H7 (cell line): ENCODE results near the gene WDR20. TPM values are rescaled to one million over a fixed set of nuclear protein-coding genes. Genes with fewer than 3 reads are reported as not detected.

ENCODE experiments used
- DNase-seq: peaks from one replicate; pipeline ENCODE4 v3.0.0; 2012
- H3K27me3 ChIP-seq: 2 replicates; pipeline ENCODE4 v1.6.0; 2011; ENCODE audit warnings: mild to moderate bottlenecking, low read length; ENCODE audit not compliant: control insufficient read depth, insufficient read depth
- H3K36me3 ChIP-seq: replicated peaks from 2 replicates; pipeline ENCODE4 v1.5.1; 2011; ENCODE audit warnings: low read length; ENCODE audit not compliant: control insufficient read depth, insufficient read depth
- H3K4me3 ChIP-seq: 2 replicates; pipeline ENCODE4 v1.5.1; 2011; ENCODE audit warnings: low read depth, mild to moderate bottlenecking, control low read depth, low read length, moderate library complexity; ENCODE audit not compliant: insufficient read depth
- total RNA-seq: library from RNA; depleted of rRNA; stranded (reverse); fragments of >200 nt; shearing (Covaris generic); gene quantifications from 2 replicates; pipeline ENCODE4 v1.2.3, GENCODE V29; 2014

The WDR20 gene
- total RNA-seq, 1 experiment from 2014 or later, result 14.7 TPM

DNA sequence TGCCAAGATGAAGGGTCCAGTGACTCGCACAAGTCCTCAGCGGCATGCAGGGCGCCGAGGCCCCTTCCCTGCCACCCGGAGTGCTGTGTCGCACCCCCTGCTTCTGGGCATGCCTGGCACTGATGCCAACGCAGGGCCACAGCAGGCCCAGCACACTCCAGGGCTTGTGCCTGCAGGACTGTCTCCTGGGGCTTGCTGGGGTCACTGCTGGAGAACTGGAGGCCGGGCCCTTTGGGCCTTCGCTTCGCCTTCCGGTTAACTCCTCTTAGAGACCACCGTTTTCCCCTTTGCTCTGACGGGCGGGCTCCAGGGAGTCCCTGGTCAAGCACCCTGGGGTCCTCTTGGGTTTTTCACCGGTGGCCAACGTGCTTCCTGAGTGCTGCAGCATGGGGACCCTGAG, 79.6 kb downstream of the WDR20 start:
- Histone ChIP-seq H3K4me3 (no peak overlapping the region), H3K27me3 (no peaks in the 10 kb centered on the region), H3K36me3 (no peaks in the 10 kb centered on the region; the same call in none of the 2 replicates)
- no peak for DNase-seq

DNA sequence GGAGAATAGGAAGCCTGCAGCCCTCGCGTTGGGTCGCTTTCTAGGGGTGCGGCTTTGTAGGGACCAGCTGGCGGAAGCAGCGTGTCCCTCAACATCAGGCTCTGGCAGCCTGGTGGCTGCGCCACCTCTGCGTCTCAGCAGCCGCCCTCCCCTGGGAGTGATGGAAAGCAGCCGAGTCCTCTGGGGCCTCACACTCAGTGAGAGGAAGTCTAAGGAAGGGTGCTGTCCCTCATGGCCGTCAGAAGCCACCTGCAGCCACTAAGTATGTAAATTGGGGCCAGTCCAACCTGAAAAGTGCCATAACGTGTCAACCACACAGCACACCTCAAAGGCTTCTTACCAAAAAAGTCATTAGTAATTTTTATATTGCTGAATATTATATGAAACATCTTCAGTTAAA, 80.3 kb downstream of the WDR20 start:
- Histone ChIP-seq H3K27me3 (no peaks in the 10 kb centered on the region), H3K4me3 (no peak overlapping the region), H3K36me3 (no peaks in the 10 kb centered on the region; the same call in none of the 2 replicates)
- peak; percentile 40 for DNase-seq

DNA sequence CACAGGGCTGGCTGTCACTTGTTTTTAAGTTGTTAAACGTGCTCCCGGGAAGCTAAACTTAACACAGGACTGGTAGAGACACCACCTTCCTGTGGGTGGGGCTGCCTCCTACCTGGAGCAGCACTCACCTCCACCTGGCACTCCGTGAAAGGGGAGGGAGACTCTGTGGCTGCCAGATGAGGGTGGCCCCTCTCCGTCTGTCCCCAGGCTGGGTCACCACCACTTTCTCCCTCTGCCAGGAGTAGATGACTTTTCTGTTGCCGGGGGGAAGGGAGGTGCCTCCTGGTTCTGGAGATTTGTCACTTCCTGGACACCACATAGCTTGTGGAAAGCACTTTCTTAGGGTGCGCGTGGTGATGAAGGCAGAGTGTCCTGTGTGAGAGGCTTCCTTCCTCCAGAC, 81.3 kb downstream of the WDR20 start:
- H3K36me3 ChIP-seq, result no peaks in the 10 kb centered on the region; the same call in none of the 2 replicates
- no peak overlapping the region for H3K4me3 ChIP-seq
- DNase-seq, result peak; percentile 77
- H3K27me3 ChIP-seq, result no peaks in the 10 kb centered on the region

DNA sequence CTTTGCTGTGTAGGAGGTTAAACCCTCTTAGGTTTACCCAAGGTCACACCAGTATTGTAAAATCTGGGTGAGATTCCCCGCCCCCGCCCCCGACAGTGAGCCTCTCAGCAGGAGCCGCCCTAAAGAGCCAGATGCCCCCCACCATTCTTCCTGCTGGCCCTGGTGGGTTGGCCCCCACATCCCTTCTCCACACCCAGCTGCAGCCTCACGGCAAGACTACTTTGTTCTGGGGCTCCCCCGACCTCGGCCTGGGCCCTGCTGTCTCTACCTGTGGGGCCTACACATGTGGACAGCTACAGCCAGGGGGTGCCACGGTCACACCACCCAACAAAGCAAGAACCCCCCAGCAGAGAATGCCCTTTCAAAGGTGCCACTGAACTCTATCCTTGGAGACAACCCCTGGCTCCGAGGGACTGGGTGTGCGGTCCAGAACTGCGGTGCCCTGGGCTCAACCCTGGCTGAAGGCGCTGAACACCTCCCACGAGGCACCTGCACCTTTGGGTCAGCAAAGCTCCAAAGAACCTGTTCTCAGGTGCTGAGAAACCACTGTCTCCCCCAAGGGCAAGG, 82.4 kb downstream of the WDR20 start:
- Histone ChIP-seq H3K27me3 (no peaks in the 10 kb centered on the region), H3K36me3 (no peaks in the 10 kb centered on the region; the same call in none of the 2 replicates), H3K4me3 (no peak overlapping the region)
- peak; percentile 54 for DNase-seq

DNA sequence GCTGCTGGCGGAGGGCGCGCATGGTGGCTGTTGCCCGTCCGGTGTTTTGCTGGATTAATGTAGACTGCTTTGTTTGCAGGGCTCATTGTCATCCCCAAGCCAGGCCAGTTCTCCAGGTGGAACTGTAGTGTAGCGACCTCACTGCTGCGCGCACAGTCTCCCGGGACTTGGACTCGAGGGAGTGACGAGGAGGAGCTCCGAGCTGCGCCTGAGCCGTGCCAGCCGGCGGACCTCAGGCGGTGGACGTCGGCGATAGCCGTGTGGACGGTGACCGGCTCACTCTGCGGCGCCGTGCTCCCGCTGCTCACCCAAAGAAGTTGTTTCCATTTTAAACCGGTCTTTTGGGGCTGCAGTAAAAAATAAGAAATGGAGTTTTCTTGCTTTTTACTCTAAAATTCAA, 83.1 kb downstream of the WDR20 start:
- Histone ChIP-seq H3K27me3 (no peaks in the 10 kb centered on the region), H3K36me3 (no peaks in the 10 kb centered on the region; the same call in none of the 2 replicates), H3K4me3 (no peak overlapping the region)
- peak; percentile 45 for DNase-seq

DNA sequence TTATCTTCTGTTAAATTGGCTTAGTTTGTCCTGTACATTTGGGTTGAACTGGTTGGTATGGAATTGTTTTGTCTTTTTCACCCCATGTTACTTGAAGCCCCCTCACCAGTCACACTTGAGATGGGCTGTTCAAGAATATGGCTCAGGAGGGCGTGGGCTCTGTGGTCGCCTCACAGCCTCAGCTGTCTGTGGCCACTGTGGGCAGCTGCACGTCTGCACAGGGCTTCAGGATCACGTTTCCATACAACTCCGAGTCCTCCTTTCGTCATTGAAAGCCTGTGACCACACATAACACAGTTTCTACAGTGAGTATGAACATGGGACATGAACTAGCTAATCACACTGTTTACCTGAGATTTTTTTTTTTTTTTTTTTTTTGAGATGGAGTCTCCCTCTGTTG, 84.0 kb downstream of the WDR20 start:
- H3K27me3 ChIP-seq, result no peaks in the 10 kb centered on the region
- H3K36me3 ChIP-seq, result no peaks in the 10 kb centered on the region; the same call in none of the 2 replicates
- peak; percentile 24 for DNase-seq

DNA sequence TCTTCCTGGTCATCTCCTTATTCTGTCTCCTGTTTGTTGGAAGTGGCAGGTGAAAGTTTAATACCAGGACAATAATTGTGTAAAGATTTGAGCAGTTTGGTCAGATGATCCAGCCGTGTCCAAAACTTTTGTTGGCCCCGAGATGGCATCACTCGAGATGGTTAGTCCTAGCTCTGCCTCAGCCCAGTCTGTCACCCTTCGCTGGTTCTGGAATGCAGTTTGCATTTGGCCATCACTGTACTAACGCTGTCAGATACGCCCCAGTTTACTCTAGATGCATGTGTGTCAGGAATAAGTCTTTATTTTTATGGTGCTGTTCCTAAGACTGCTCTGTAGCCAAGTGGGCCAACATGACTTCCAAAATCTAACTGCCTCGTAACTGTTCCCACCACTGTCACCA, 85.7 kb downstream of the WDR20 start:
- no peaks in the 10 kb centered on the region for H3K27me3 ChIP-seq
- peak; percentile 18 for DNase-seq

More for the DNA sequence above, 84.0 kb downstream of the WDR20 start:
- no peak overlapping the region for H3K4me3 ChIP-seq

DNA sequence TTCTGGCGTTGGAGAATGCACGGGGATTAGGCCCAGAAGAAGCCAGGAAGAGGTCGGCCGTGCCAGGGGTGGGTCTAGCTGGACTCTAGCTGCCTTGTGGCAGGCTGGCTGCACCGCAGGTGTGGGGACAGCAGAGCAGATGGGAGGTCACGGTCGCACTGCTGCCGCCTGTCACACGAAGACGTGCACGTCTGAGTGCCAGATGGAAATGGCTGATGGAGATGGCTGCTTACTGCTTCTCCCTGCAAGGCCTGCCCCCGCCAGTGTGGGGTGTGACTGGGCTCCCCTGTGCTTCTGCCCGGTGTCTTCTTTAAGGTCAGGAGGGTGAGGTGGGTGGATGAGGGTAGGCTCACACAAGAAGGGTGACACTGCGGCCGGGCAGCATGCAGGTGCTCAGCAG, 86.2 kb downstream of the WDR20 start:
- no peaks in the 10 kb centered on the region for H3K27me3 ChIP-seq
- no peaks in the 10 kb centered on the region; the same call in 1 of the 2 replicates for H3K36me3 ChIP-seq
- H3K4me3 ChIP-seq, result no peak overlapping the region
- DNase-seq, result peak; percentile 64

More for the DNA sequence above, 85.7 kb downstream of the WDR20 start:
- no peak overlapping the region for H3K4me3 ChIP-seq
- no peaks in the 10 kb centered on the region; the same call in 1 of the 2 replicates for H3K36me3 ChIP-seq

DNA sequence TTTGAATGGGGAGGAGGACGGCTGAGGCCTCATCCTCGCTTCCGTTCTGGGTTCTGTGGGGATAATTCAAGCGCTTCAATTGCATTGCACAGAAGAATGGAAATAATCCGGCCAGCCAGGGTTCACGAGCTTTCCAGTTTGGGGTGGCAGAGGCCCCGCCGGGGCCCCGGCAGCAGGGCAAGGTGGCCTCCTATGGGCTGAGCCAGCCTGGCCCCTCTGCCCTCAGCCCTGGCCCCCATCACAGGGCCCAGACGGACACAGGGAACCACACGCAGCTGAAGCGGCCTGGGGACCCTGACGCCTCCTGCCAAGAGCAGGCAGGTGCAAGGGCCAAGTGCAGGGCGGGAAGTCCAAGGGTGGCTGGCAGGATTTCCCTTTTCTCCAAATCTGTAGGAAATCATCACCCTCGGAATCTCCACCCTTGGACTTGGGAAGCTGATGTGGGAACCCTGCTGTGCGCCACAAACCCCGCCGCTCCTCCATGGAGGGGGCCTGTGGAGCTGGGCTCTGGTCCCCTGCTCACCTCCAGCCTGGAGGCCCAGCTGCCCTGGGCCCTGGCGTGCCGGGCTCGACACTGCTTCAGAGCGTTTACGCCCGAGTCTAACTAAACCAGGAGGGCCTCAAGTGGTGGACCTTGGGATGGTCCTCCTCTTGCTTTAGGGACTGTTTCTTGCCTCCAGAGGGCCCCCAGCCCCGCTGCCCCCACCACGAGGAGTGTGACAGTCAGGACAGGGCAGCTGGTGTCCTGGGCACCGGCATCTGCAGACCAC, 86.8 kb downstream of the WDR20 start:
- peak; percentile 82 for DNase-seq
- no peaks in the 10 kb centered on the region for H3K27me3 ChIP-seq
- no peak overlapping the region for H3K4me3 ChIP-seq
- H3K36me3 ChIP-seq, result no peaks in the 10 kb centered on the region; the same call in 1 of the 2 replicates

DNA sequence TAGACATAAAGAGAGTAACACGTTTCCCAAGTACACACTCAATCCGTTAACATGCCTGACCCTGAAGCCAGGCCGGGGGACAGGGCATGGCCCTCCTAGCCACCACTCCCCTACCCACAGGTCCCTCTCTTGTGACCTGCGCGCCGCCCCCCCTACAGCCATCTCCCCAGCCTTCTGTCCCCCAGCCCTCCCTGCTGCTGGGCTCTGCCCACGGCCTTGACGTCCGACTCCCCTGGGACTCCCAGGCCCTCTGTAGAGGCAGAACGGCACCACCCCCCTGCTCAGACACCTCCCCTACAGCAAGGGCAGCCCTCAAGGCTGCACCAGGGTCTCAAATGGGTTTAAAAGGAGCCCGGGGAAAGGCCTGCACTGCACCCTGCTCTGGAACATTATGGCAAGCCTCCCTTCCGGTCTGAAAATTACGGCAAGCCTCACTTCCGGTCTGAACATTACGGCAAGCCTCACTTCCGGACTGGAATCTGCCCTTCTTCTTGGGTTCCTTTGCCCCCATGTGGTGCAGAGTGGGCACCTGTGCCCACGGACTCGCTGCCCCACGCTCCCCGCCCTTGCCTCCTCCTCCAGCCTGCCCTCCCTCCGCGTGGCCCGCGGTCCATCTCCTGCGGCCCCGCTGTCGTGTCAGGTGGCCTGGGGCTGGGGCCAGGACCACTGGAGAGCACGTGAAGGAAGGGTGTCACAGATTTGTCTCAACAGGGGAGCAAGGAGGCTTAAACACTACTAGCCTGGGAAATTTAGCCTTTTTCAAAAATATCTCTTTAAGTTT, 87.7 kb downstream of the WDR20 start:
- H3K4me3 ChIP-seq, result no peak overlapping the region
- H3K36me3 ChIP-seq, result no peaks in the 10 kb centered on the region; the same call in 1 of the 2 replicates
- peak; percentile 69 for DNase-seq
- H3K27me3 ChIP-seq, result no peaks in the 10 kb centered on the region

DNA sequence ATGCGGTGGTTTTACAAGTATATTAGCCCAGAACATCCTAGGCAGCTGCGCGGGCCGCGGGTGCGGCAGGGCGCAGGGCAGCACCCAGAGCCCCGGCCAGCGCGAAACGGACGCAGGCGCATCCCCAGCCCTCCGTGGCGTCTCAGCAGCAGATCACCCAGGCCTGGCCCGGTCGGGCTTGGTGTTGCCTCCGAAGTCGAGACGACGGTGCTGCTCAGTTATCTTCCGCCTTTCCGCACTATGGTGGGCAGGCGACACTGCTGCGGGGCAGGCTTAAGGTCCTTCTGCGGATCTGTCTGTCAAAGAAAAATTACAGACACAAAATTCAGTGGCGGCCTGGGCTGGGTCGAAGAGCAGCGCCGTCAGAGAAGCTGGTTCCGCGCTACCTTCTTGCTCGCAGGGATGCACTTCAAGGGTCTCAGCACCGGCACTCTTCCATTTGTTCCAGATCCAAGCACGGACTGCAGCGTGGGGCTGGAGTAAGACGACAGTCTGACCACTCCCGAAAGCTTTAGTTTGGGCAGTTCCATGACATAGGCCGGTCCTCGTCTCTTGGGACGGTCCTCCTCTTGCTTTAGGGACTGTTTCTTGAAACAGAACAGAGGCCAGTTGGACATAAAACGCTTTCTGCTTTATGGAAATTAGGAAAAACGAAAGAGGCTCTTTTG, 89.5 kb downstream of the WDR20 start:
- Histone ChIP-seq H3K4me3 (no peak overlapping the region), H3K27me3 (no peaks in the 10 kb centered on the region)
- peak; percentile 65 for DNase-seq

DNA sequence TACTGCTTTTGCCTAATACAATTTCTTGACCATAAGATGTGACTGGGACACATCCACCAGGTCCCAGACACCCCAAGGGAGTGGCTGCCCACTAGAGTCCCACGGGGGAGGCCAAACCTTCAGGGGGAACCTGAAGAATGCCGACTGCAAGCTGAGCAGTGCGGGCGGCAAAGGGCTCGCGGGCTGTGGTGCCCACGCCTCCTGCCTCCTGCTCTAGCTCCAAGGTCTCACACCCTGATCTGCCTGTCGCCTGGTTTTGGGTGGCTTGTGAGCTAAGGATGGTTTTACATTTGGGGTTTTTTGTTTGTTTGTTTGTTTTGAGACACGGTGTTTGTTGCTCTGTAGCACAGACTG, 90.0 kb downstream of the WDR20 start:
- Histone ChIP-seq H3K4me3 (no peak overlapping the region), H3K27me3 (no peaks in the 10 kb centered on the region), H3K36me3 (no peaks in the 10 kb centered on the region)
- DNase-seq, result peak; percentile 40

More for the DNA sequence above, 89.5 kb downstream of the WDR20 start:
- no peaks in the 10 kb centered on the region for H3K36me3 ChIP-seq

DNA sequence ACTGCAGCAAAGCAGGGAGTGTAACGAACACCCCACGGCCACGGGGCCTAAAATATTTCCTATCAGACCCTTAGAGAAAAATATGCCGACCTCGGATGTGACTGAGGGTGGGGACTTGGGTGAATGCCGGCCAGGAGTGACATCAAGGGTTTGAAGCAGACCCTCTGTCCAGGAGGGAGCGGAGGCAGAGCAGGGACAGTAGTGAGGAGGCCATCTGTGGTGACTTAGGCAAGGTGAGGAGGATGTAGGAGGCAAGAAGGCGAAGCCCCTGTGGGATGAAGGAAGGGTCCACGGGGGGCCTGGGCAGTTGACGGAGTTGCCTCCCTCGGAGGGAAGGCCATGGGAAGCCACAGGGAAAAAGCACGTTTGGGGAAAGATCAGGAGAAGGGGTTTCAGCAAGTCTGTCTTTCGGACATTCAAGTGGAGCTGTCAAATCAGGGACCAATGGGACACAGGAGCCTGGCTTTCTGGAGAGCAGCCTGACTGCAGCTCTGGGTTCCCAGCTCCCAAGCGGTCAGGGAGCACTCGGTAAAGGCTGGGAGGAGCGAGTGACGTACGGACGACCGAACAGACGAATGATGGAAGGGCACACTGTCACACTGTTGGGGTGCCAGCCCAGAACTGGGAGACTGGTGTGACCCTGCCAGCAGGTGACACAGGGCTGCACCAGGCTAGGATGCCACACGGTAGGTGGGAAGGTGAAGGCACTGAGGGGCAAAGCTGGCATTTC, 90.9 kb downstream of the WDR20 start:
- peak; percentile 33 for DNase-seq
- Histone ChIP-seq H3K27me3 (no peaks in the 10 kb centered on the region), H3K36me3 (no peaks in the 10 kb centered on the region), H3K4me3 (no peak overlapping the region)
